Activated CD4-positive, alpha-beta T cell treated with anti-CD3 and anti-CD28 coated beads for 36 hours (primary cell): ENCODE results near the gene UEVLD. TPM values are rescaled to one million over a fixed set of nuclear protein-coding genes. Genes with fewer than 3 reads are reported as not detected.

Experiments
- total RNA-seq, 2 experiments: library from RNA; stranded (reverse); gene quantifications; one replicate each; pipeline ENCODE4 v1.2.3, GENCODE V29; 2021

Gene UEVLD
- total RNA-seq, 2 experiments from 2014 or later, result 14.3 to 16.0 TPM

Other genes starting within 250 kb of the UEVLD start
- gene LDHA, start 194.2 kb downstream of the UEVLD start, total RNA-seq, result 1,000 to 10,000 TPM; 2,310 to 2,803 TPM
- not detected for gene LDHC, start 176.4 kb downstream of the UEVLD start, total RNA-seq
- not detected for gene LDHAL6A, start 132.9 kb downstream of the UEVLD start, total RNA-seq
- 10 to 100 TPM; 39.2 to 85.0 TPM for gene TSG101, start 61.8 kb downstream of the UEVLD start, total RNA-seq
- 1 to 10 TPM; 1.3 to 3.0 TPM for gene MISFA, start 11.1 kb upstream of the UEVLD start, total RNA-seq
- 10 to 100 TPM; 17.8 to 26.4 TPM for gene SPTY2D1, start 45.6 kb upstream of the UEVLD start, total RNA-seq
- under 1 TPM; 0.09 to 0.26 TPM for gene TMEM86A, start 110.0 kb upstream of the UEVLD start, total RNA-seq
- gene IGSF22, start 137.5 kb upstream of the UEVLD start, total RNA-seq, result under 1 TPM; 0.28 to 0.41 TPM
- gene PTPN5, start 203.1 kb upstream of the UEVLD start, total RNA-seq, result not detected